ENCODE data around the gene AGAP3. TPM values are rescaled to one million over a fixed set of nuclear protein-coding genes. Genes with fewer than 3 reads are reported as not detected.

AGAP3 gene
- total and polyA plus RNA-seq, 4 donors, result 3.9 to 27.0 (median 17.6) TPM

- Histone ChIP-seq H3K27me3 (ENCODE audit: control insufficient read depth in 4 of 4, insufficient read depth in 4 of 4, low read length in 3 of 4) (no peaks in the 10 kb centered on the region), H3K4me3 (ENCODE audit: low read depth in 1 of 3, low read length in 3 of 3) (no peak overlapping the region), H3K36me3 (ENCODE audit: control insufficient read depth in 4 of 4, insufficient read depth in 3 of 4, low read depth in 1 of 4, low read length in 3 of 4) (peaks cover 18 to 64% (median 35%) of the 10 kb centered on the region in 4 donors), H3K4me1 (ENCODE audit: control insufficient read depth in 4 of 4, insufficient read depth in 4 of 4, low read length in 3 of 4) (no peaks in the 10 kb centered on the region), H3K9me3 (ENCODE audit: control insufficient read depth in 4 of 4, low read length in 3 of 4) (no peaks in the 10 kb centered on the region), H3K9ac (ENCODE audit: low read depth in 1 of 2, low read length in 2 of 2) (no peak overlapping the region), H3K27ac (ENCODE audit: low read depth in 1 of 2, low read length in 2 of 2) (no peak overlapping the region)
- WGBS, result 98% methylated on average over 17 of the region's 17 CpGs
- TF ChIP-seq RAD21 (IDR thresholded peaks at IDR 0.05) (no peak), SP1 (IDR thresholded peaks at IDR 0.05) (no peak), HNF4A (conservative IDR thresholded peaks at IDR 0.05) (no peak), EGR1 (IDR thresholded peaks at IDR 0.05; ENCODE audit: low read depth in 2 of 2) (no peak), REST (IDR thresholded peaks at IDR 0.05) (no peak), NR2F2 (IDR thresholded peaks at IDR 0.05) (no peak), TAF1 (conservative IDR thresholded peaks at IDR 0.05) (no peak), YY1 (IDR thresholded peaks at IDR 0.05) (no peak), MAX (IDR thresholded peaks at IDR 0.05) (no peak), JUND (IDR thresholded peaks at IDR 0.05) (no peak), FOXA2 (IDR thresholded peaks at IDR 0.05) (no peak), HNF4G (IDR thresholded peaks at IDR 0.05) (no peak)
- TF ChIP-seq, protein P1, sequence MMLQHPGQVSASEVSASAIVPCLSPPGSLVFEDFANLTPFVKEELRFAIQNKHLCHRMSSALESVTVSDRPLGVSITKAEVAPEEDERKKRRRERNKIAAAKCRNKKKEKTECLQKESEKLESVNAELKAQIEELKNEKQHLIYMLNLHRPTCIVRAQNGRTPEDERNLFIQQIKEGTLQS (IDR thresholded peaks at IDR 0.05), result no peak
- no peak for DNase-seq (ENCODE audit: low spot score)
These were observed 44.5 kb downstream of the AGAP3 start for GRCh38 chr7:151130741-151131157.

GRCh38 chr7:151131224-151131591 lies 44.9 kb downstream of the AGAP3 start:
- TF ChIP-seq FOXA1 (IDR thresholded peaks at IDR 0.05), result no peak
- no peak for TF ChIP-seq JUND (IDR thresholded peaks at IDR 0.05)
- TF ChIP-seq MAX (IDR thresholded peaks at IDR 0.05), result no peak
- TF ChIP-seq RXRA (IDR thresholded peaks at IDR 0.05), result no peak
- no peak for TF ChIP-seq REST (IDR thresholded peaks at IDR 0.05)
- TF ChIP-seq HNF4A (conservative IDR thresholded peaks at IDR 0.05), result no peak
- TF ChIP-seq RAD21 (IDR thresholded peaks at IDR 0.05), result no peak
- TF ChIP-seq CTCF (IDR thresholded peaks at IDR 0.05; ENCODE audit: low read depth, low read length, missing input control), result no peak
- peaks cover 19 to 67% (median 36%) of the 10 kb centered on the region in 4 donors for H3K36me3 ChIP-seq (ENCODE audit: control insufficient read depth in 4 of 4, insufficient read depth in 3 of 4, low read depth in 1 of 4, low read length in 3 of 4)
- H3K27ac ChIP-seq (ENCODE audit: low read depth in 1 of 2, low read length in 2 of 2), result no peak overlapping the region
- no peak overlapping the region for H3K9ac ChIP-seq (ENCODE audit: low read depth in 1 of 2, low read length in 2 of 2)
- no peaks in the 10 kb centered on the region for H3K9me3 ChIP-seq (ENCODE audit: control insufficient read depth in 4 of 4, low read length in 3 of 4)
- H3K4me3 ChIP-seq (ENCODE audit: low read depth in 1 of 3, low read length in 3 of 3), result no peak overlapping the region
- DNase-seq (ENCODE audit: low spot score), result no peak
- WGBS, result 95% methylated on average over 13 of the region's 13 CpGs
- H3K4me1 ChIP-seq (ENCODE audit: control insufficient read depth in 4 of 4, insufficient read depth in 4 of 4, low read length in 3 of 4), result no peaks in the 10 kb centered on the region
- H3K27me3 ChIP-seq (ENCODE audit: control insufficient read depth in 4 of 4, insufficient read depth in 4 of 4, low read length in 3 of 4), result no peaks in the 10 kb centered on the region
